Stimulated activated CD4-positive, alpha-beta T cell treated with anti-CD3 and anti-CD28 coated beads, Interleukin-2, amount 100 ng/mL, for 48 hours (primary cell): ENCODE data around the gene BBOF1.
"Not testable (repeated sequence)": the region's sequence is repeated elsewhere in the genome, so short reads cannot be mapped to it uniquely, and the experiment has no call there.

Experiments used
- DNase-seq, 2 donors: peaks; one replicate each; pipeline ENCODE4 v3.0.0-alpha.2; 2020

BBOF1 gene

DNA sequence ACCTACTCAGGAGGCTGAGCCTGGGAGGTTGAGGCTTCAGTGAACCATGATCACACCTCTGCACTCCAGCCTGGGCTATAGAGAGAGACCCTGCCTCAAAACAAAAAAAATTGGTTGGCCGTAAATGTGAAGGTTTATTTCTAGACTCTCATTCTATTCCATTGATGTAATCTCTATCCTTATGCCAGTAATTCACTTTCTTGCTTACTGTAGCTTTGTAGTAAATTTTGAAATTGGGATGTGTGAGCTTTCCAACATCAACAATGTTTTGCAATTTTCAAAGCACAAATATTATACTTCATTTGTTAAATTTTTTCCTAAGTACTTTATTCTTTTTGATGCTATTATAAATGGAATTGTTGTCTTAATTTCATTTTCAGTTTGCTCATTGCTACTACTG is 90.2 kb downstream of the BBOF1 start:
- no peak for DNase-seq

DNA sequence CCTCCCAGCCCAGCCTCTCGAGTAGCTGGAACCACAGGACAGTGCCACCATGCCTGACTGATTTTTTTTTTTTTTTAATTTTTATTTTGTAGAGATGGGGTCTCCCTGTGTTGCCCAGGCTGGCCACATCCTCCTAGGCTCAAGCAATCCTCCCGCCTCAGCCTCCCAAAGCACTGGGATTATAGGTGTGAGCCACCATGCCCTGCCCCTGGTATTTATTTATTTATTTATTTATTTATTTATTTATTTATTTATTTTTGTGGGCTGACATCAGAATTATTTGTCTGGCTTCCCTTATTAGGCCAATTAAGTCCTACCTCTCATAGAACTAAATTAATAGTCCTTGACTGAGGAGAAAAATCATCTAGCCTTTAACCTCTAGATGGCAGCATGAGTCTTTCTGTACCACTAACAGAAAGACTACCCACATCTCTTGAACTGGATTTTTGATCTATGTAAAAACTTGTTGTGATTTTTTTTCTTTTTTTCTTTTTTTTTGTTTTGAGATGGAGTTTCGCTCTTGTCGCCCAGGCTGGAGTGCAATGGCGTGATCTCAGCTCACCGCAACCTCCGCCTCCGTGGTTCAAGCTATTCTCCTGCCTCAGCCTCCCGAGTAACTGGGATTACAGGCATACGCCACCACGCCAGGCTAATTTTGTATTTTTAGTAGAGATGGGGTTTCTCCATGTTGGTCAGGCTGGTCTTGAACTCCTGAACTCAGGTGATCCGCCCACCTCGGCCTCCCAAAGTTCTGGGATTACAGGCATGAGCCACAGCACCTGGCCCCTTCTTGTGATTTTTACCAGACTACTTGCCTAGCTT is 92.5 kb downstream of the BBOF1 start:
- not testable (repeated sequence) for DNase-seq
